ENCODE measurements around the gene MIEF1.

Gene MIEF1

GRCh38 chr22:39563571-39564428, 61.7 kb downstream of the MIEF1 start:
- no peak for DNase-seq

GRCh38 chr22:39565414-39565944, 63.4 kb downstream of the MIEF1 start:
- no peak for DNase-seq

GRCh38 chr22:39567135-39567946, 65.3 kb downstream of the MIEF1 start:
- peak in 3 of 5 experiments; percentile 15 to 86 (median 17) for DNase-seq

All from T-helper 2 cell (primary cell).